Activated T-helper 2 cell treated with anti-CD3 and anti-CD28 coated beads, Interferon-gamma antibody, Interleukin-2, Interleukin-4, amounts not matched to agents 10 μg/mL and 5 μg/mL and 100 μg/mL, durations not matched to agents 14 hours and 24 hours and 36 hours (primary cell): Measurements from ENCODE around the gene LRRC71. TPM values are rescaled to one million over a fixed set of nuclear protein-coding genes. Genes with fewer than 3 reads are reported as not detected.
"Not testable (repeated sequence)": the region's sequence is repeated elsewhere in the genome, so short reads cannot be mapped to it uniquely, and the experiment has no call there.

Experiments used
- DNase-seq: peaks from one replicate; pipeline ENCODE4 v3.0.0; 2021; ENCODE audit warnings: low spot score
- H3K27ac Mint-ChIP-seq: one replicate; pipeline ENCODE4 v1.8.0; 2021; ENCODE audit warnings: mixed read lengths
- H3K27me3 Mint-ChIP-seq: one replicate; pipeline ENCODE4 v1.8.0; 2021; ENCODE audit warnings: low read depth, mixed read lengths
- H3K36me3 Mint-ChIP-seq: one replicate; pipeline ENCODE4 v1.8.0; 2021; ENCODE audit warnings: low read depth, mixed read lengths
- H3K4me1 Mint-ChIP-seq: one replicate; pipeline ENCODE4 v1.8.0; 2021; ENCODE audit warnings: low read depth, mixed read lengths
- H3K4me3 Mint-ChIP-seq: one replicate; pipeline ENCODE4 v1.8.0; 2021; ENCODE audit warnings: low read depth, mild to moderate bottlenecking, moderate library complexity, mixed read lengths
- H3K9me3 Mint-ChIP-seq: one replicate; pipeline ENCODE4 v1.8.0; 2021; ENCODE audit warnings: mixed read lengths
- intact Hi-C: fragments of 100-400 bp; cut with micrococcal nuclease; formaldehyde crosslinking; loops from one replicate; pipeline ENCODE4 v1.15.1; 2023
- total RNA-seq: library from RNA; stranded (reverse); gene quantifications from 2 replicates; pipeline ENCODE4 v1.2.3, GENCODE V29; 2022

LRRC71 gene
- total RNA-seq, 1 donor from 2014 or later, result not detected

DNA sequence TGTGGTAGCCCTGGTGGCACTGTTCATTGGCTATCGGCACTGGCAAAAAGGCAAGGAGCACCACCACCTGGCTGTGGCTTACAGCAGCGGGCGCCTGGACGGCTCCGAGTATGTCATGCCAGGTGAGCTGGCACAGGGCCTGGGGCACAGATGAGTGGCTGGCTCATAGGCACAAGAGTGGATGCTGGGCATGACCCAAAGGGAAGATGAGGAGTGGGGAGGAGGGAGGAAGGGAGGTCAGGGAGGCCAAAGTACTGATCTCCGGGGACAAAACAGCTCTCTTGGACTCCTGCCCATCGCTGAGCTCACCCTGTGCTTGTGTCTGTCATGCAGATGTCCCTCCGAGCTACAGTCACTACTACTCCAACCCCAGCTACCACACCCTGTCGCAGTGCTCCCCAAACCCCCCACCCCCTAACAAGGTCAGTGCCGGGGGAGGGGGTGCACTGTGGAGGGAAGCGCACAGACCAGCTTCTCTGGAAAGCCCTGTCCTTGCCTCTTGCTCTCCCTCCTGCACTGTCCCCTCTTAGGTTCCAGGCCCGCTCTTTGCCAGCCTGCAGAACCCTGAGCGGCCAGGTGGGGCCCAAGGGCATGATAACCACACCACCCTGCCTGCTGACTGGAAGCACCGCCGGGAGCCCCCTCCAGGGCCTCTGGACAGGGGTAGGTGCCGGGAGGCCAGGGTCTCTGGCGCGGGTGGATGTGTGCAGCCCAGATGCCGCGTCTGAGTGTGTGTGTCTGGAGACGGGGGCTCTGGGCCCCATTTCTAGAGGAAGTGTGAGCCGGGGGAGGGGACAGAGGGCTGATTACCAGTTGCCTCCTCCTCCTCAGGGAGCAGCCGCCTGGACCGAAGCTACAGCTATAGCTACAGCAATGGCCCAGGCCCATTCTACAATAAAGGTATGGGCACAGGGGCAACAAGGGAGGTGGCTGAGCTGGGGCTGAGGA lies 7.3 kb upstream of the LRRC71 start:
- no peak for DNase-seq
- intact Hi-C loops, result no loop called here
- Mint-ChIP-seq H3K36me3 (no peaks in the 10 kb centered on the region), H3K9me3 (no peaks in the 10 kb centered on the region), H3K4me1 (peaks cover 2% of the 10 kb centered on the region), H3K27ac (no peak overlapping the region), H3K4me3 (no peak overlapping the region), H3K27me3 (peaks cover 17% of the 10 kb centered on the region)

DNA sequence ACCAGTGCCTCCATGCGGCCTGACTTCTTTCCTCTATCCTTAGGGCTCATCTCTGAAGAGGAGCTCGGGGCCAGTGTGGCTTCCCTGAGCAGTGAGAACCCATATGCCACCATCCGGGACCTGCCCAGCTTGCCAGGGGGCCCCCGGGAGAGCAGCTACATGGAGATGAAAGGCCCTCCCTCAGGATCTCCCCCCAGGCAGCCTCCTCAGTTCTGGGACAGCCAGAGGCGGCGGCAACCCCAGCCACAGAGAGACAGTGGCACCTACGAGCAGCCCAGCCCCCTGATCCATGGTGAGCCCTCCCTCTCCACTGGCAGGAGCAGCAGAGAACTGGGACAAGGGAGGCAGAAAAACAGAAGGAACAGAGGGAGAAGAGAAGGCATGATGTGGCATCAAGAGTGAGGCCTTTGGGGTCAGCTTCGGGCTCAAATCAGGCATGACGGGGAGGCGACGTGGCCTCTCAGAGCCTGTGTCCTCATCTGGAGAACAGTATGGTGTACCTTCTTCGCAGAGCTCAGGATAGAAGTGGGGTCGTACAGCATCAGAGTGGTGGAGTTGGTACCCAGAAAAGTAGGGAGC lies 6.5 kb upstream of the LRRC71 start:
- intact Hi-C loops, result no loop called here
- no peaks in the 10 kb centered on the region for H3K9me3 Mint-ChIP-seq
- peaks cover 2% of the 10 kb centered on the region for H3K4me1 Mint-ChIP-seq

DNA sequence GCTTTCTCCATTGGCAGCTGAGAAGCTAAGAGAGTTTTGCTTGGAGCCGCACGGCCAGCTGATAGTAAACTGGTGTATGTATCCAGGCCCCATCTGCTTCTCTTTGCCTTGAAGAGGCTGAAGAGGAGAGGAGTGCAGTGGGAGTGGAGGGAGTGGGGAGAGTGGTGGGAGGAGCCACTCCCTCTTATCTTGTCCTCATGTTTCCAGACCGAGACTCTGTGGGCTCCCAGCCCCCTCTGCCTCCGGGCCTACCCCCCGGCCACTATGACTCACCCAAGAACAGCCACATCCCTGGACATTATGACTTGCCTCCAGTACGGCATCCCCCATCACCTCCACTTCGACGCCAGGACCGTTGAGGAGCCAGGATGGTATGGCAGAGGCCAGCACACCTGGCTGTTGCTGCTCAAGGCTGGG lies 6.0 kb upstream of the LRRC71 start:
- Mint-ChIP-seq H3K4me1 (peaks cover 2% of the 10 kb centered on the region), H3K27me3 (peaks cover 28% of the 10 kb centered on the region), H3K9me3 (no peaks in the 10 kb centered on the region), H3K36me3 (no peaks in the 10 kb centered on the region), H3K4me3 (no peak overlapping the region), H3K27ac (no peak overlapping the region)
- DNase-seq, result no peak
- intact Hi-C loops, result no loop called here

More for the DNA sequence above, 6.5 kb upstream of the LRRC71 start:
- Mint-ChIP-seq H3K36me3 (no peaks in the 10 kb centered on the region), H3K27me3 (peaks cover 23% of the 10 kb centered on the region), H3K4me3 (no peak overlapping the region), H3K27ac (no peak overlapping the region)
- no peak for DNase-seq

DNA sequence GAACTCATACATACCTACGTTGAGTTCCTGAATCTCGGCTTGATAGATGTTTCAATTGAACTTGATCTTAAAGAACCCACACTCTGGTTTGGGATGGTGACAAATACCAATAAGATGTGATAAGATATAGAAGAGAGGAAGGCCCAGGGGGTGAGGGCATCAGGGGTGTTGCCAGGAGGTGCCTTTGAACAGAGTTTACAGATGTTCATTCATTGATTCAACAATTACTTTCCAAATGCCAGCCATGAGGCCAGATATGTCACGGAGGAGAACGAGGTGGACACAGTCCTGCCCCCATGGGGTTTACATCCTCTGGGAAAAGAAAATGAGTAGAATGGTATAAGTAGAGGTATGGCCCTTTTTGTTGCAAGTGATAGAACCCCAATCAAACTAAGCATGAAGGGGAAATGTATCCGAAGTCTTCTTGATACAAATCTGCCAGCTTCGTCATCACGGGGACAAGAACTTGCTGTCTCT lies 659 bp downstream of the LRRC71 start:
- Mint-ChIP-seq H3K27me3 (peaks cover 70% of the 10 kb centered on the region), H3K4me3 (no peak overlapping the region), H3K4me1 (peaks cover 8% of the 10 kb centered on the region), H3K9me3 (no peaks in the 10 kb centered on the region), H3K36me3 (no peaks in the 10 kb centered on the region), H3K27ac (no peak overlapping the region)
- DNase-seq, result no peak
- intact Hi-C loops, result loop anchor here (10.0 kb wide), 2 partner anchors 236 to 486 kb away; no protein-coding TSS in a partner anchor

- H3K27me3 Mint-ChIP-seq, result peaks cover 85% of the 10 kb centered on the region
- no peak overlapping the region for H3K27ac Mint-ChIP-seq
- H3K4me3 Mint-ChIP-seq, result no peak overlapping the region
- DNase-seq, result no peak
- peaks cover 18% of the 10 kb centered on the region for H3K4me1 Mint-ChIP-seq
- H3K9me3 Mint-ChIP-seq, result no peaks in the 10 kb centered on the region
- H3K36me3 Mint-ChIP-seq, result no peaks in the 10 kb centered on the region
- intact Hi-C loops, result loop anchor here (10.0 kb wide), 2 partner anchors 238 to 488 kb away; no protein-coding TSS in a partner anchor
These were observed 2.7 kb downstream of the LRRC71 start for GRCh38 chr1:156922986-156923669.

DNA sequence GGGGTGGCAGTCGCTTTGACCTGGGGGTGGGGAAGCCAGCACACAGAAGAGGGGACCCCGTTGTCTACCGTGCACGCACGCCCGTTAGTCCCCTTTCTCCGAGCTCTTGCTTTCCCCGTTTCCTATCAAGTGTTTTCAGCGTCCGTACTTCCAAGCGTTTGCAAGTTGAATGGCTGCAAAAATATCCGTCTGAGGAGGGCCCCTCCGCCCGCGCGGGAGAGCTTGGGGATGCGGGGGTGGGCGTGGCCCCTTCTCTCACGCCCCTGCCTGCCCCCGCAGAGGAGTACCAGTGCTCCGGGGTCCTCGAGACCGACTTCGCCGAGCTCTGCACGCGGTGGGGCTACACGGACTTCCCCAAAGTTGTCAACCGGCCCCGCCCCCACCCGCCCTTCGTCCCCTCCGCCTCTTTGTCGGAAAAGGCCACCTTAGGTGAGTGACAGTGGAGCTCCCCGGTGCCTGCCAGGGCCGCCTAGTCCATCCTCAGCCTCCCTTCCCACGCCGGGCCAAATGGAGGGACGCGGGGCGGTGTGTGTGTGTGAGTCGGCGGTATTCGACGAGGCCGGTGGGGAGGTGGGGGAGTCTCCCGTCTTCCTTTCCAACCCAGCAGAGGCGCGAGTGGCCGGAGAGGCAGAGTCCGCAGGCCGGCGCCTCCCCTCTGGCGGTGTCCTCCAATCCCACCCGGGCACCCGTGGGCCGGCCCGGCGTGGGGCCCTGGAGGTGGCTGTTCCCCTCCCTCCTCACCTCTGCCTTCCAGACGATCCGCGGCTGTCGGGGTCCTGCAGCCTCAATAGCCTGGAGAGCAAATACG lies 3.4 kb downstream of the LRRC71 start:
- intact Hi-C loops, result loop anchor here (10.0 kb wide), 2 partner anchors 239 to 489 kb away; no protein-coding TSS in a partner anchor

DNA sequence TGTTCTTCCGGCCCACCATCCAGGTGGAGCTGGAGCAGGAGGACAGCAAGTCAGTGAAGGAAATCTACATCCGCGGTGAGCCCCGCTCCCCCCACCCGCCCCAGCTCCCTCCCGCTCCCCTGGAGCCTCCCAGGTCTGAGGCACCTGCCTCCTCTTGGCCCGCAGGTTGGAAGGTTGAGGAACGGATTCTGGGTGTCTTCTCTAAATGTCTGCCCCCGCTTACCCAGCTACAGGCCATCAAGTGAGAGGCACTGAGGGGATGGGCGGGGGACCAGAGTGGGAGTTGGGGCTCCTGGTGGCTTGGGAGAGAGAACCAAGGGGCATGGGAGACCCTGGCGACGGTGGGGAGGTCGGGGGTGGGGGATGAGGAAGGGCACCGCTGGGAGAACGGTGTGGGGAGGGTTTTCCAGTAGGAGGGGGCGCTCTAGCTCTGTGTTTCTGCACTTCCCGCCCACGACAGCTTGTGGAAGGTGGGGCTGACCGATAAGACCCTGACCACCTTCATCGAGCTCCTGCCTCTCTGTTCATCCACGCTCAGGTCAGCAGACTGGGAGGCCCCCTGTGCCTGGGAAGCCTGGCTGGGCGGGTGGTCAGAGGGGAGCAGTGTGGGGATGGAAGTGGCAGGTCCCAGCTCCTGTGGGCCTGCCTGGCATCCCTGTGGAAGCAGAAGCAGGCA lies 4.2 kb downstream of the LRRC71 start:
- Mint-ChIP-seq H3K27me3 (peaks cover 87% of the 10 kb centered on the region), H3K4me1 (peaks cover 20% of the 10 kb centered on the region), H3K27ac (no peak overlapping the region), H3K9me3 (no peaks in the 10 kb centered on the region), H3K4me3 (no peak overlapping the region), H3K36me3 (no peaks in the 10 kb centered on the region)
- intact Hi-C loops, result loop anchor here (10.0 kb wide), 2 partner anchors 240 to 490 kb away; no protein-coding TSS in a partner anchor
- DNase-seq, result no peak

More for the DNA sequence above, 3.4 kb downstream of the LRRC71 start:
- H3K9me3 Mint-ChIP-seq, result no peaks in the 10 kb centered on the region
- H3K36me3 Mint-ChIP-seq, result no peaks in the 10 kb centered on the region
- no peak overlapping the region for H3K4me3 Mint-ChIP-seq
- no peak for DNase-seq
- H3K27ac Mint-ChIP-seq, result no peak overlapping the region
- H3K27me3 Mint-ChIP-seq, result peaks cover 85% of the 10 kb centered on the region
- H3K4me1 Mint-ChIP-seq, result peaks cover 20% of the 10 kb centered on the region

DNA sequence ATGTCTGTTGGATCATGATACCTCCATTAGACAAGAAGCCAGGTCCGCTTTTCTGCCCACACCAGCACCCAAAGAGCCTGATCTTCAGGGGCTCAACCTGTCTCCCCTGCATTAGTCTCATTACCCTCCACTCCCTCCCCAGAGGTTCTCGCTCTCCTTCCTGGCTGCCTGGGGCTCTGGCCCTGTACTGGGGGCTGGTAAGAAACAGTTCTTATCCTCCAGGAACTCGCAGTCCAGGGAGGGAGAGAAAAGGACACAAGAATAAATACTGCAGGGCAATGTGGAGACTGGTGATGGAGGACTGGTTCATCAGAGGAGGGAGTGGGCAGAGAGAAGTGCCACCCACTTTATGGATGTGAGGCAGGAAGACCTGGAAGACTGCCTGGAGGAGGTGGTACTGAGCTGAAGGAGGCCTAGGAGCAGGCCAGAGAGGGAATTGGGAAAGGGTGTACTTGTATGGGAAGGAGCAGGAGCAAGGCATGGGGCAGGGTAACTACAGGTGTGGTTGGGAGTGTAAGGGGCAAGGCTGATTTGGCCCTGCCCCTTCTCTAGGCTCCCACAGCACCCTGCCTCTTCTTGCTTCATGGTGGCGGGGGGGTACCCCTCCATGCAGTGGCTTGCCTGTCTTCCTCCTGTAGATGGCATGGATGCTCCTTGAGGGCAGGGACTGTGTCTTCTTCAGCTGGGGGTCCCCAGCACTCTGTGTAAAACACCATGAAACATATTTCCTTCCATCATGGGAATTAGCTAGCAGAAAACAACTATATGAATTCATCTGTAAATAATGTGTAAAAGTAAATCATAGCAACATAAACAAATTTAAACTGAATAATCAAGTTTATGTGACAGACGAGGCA lies 5.0 kb downstream of the LRRC71 start:
- Mint-ChIP-seq H3K4me3 (no peak overlapping the region), H3K27ac (no peak overlapping the region), H3K36me3 (no peaks in the 10 kb centered on the region), H3K27me3 (peaks cover 86% of the 10 kb centered on the region), H3K4me1 (peaks cover 20% of the 10 kb centered on the region), H3K9me3 (no peaks in the 10 kb centered on the region)
- no peak for DNase-seq
- intact Hi-C loops, result loop anchor here (10.0 kb wide), 2 partner anchors 241 to 491 kb away; no protein-coding TSS in a partner anchor

DNA sequence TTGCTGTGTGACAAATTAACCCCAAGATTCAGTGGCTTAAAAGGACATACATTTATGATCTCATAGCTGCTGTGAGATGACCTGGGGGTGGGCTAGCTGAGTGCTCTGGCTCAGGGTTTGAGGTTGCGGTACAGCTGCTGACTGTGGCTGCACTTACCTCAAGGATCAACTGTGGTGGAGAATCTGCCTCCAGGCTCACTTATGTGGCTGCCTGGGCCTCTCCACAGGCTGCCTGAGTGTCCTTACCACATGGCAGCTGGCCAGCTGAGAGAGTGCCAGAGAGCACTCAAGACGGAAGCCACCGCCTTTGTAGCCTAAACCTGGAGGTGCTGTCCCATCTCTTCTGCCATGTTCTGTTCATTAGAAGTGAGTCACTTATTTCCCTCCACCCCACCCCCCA lies 5.7 kb downstream of the LRRC71 start:
- no peaks in the 10 kb centered on the region for H3K9me3 Mint-ChIP-seq
- H3K27me3 Mint-ChIP-seq, result peaks cover 85% of the 10 kb centered on the region
- no peak overlapping the region for H3K27ac Mint-ChIP-seq
- H3K36me3 Mint-ChIP-seq, result no peaks in the 10 kb centered on the region
- intact Hi-C loops, result loop anchor here (10.0 kb wide), 2 partner anchors 241 to 491 kb away; no protein-coding TSS in a partner anchor
- H3K4me1 Mint-ChIP-seq, result peaks cover 21% of the 10 kb centered on the region
- no peak for DNase-seq
- H3K4me3 Mint-ChIP-seq, result no peak overlapping the region

- peaks cover 26% of the 10 kb centered on the region for H3K4me1 Mint-ChIP-seq
- not testable (repeated sequence) for H3K27ac Mint-ChIP-seq, H3K4me3 Mint-ChIP-seq, H3K9me3 Mint-ChIP-seq, H3K36me3 Mint-ChIP-seq, DNase-seq
- peaks cover 83% of the 10 kb centered on the region for H3K27me3 Mint-ChIP-seq
- intact Hi-C loops, result loop anchor here (1.0 to 10.0 kb wide), 3 partner anchors 34 to 492 kb away; no protein-coding TSS in a partner anchor
These were observed 6.3 kb downstream of the LRRC71 start for GRCh38 chr1:156926695-156927094.
